Caco-2 (cell line): Measurements from ENCODE around the gene SLC20A1. TPM values are rescaled to one million over a fixed set of nuclear protein-coding genes. Genes with fewer than 3 reads are reported as not detected.
"Not testable (repeated sequence)": the region's sequence is repeated elsewhere in the genome, so short reads cannot be mapped to it uniquely, and the experiment has no call there.

Experiments
- BruUV-seq: library from RNA; stranded (reverse); fragments of 400-500 nt; replicated peaks from 2 replicates; lab custom pipeline; 2021; lab: Mats Ljungman, UMichigan
- CTCF ChIA-PET: fragments of 300-600 bp; sonication (Branson Sonifier 250); formaldehyde crosslinking; loops from one replicate; lab custom pipeline; 2022; ENCODE audit warnings: antibody characterized with exemption; lab: Charles Lee
- POLR2A ChIA-PET: fragments of 300-600 bp; sonication (Branson Sonifier 250); formaldehyde crosslinking; loops from one replicate; lab custom pipeline; 2022; ENCODE audit warnings: antibody characterized with exemption; lab: Charles Lee
- DNase-seq, 2 experiments: peaks; one replicate each; pipeline versions ENCODE4 v3.0.0 to v3.0.0-alpha.2; 2020 to 2022
- H3K27me3 ChIP-seq: replicated peaks from 2 replicates; pipeline ENCODE4 v1.6.0; 2011; ENCODE audit warnings: low read length; ENCODE audit not compliant: control insufficient read depth, insufficient read depth
- H3K36me3 ChIP-seq: 2 replicates; pipeline ENCODE4 v1.5.1; 2011; ENCODE audit warnings: low read length; ENCODE audit not compliant: control insufficient read depth, insufficient read depth
- H3K4me1 ChIP-seq: fragments of 250-450 bp; sonication (Bioruptor Pico); 2 replicates; pipeline ENCODE4 v1.5.1; 2020; ENCODE audit warnings: mild to moderate bottlenecking
- H3K4me3 ChIP-seq: 2 replicates; pipeline ENCODE4 v1.5.1; 2011; ENCODE audit warnings: low read depth, mild to moderate bottlenecking, control low read depth, low read length
- H3K9me3 ChIP-seq: fragments of 250-450 bp; sonication (Bioruptor Pico); 2 replicates; pipeline ENCODE4 v1.5.1; 2020; ENCODE audit warnings: mild to moderate bottlenecking, moderate library complexity
- H3K27ac Mint-ChIP-seq: one replicate; pipeline ENCODE4 v1.8.0; 2022; ENCODE audit warnings: mixed read lengths; ENCODE audit not compliant: unreplicated experiment
- H3K27me3 Mint-ChIP-seq: one replicate; pipeline ENCODE4 v1.8.0; 2022; ENCODE audit warnings: mixed read lengths; ENCODE audit not compliant: insufficient read depth, unreplicated experiment
- H3K36me3 Mint-ChIP-seq: one replicate; pipeline ENCODE4 v1.8.0; 2022; ENCODE audit warnings: mild to moderate bottlenecking, mixed read lengths; ENCODE audit not compliant: insufficient read depth, unreplicated experiment
- H3K4me1 Mint-ChIP-seq: one replicate; pipeline ENCODE4 v1.8.0; 2022; ENCODE audit warnings: low read depth, mixed read lengths; ENCODE audit not compliant: unreplicated experiment
- H3K4me3 Mint-ChIP-seq: one replicate; pipeline ENCODE4 v1.8.0; 2022; ENCODE audit warnings: mild to moderate bottlenecking, moderate library complexity, mixed read lengths; ENCODE audit not compliant: unreplicated experiment
- H3K9me3 Mint-ChIP-seq: one replicate; pipeline ENCODE4 v1.8.0; 2022; ENCODE audit warnings: mixed read lengths; ENCODE audit not compliant: unreplicated experiment
- CTCF ChIP-seq, 2 experiments: fragments of 200-600 bp in 1 of 2; IDR thresholded peaks; 1 replicate in 1 of 2; 2 replicates in 1 of 2; pipeline versions ENCODE4 v1.5.1 to v1.8.0; 2011 to 2022; ENCODE audit warnings: antibody characterized with exemption in 1 of 2, control low read depth in 1 of 2, inconsistent platforms in 1 of 2, low read depth in 1 of 2, low read length in 1 of 2, mild to moderate bottlenecking in 1 of 2, moderate library complexity in 1 of 2; ENCODE audit not compliant: insufficient read depth in 1 of 2, severe bottlenecking in 1 of 2, unreplicated experiment in 1 of 2
- intact Hi-C: fragments of 100-400 bp; cut with micrococcal nuclease; formaldehyde crosslinking; loops from one replicate; pipeline ENCODE4 v1.10.0; 2022; ENCODE audit not compliant: unreplicated experiment
- total RNA-seq: library from RNA; stranded (reverse); gene quantifications from 2 replicates; pipeline ENCODE4 v1.2.3, GENCODE V29; 2022

SLC20A1 gene
- total RNA-seq, 1 experiment from 2014 or later: 91.1 TPM

- no peaks in the 10 kb centered on the region for H3K27me3 Mint-ChIP-seq
- no peaks in the 10 kb centered on the region for H3K9me3 Mint-ChIP-seq
- no peak for TF ChIP-seq CTCF (IDR thresholded peaks at IDR 0.05; ENCODE audit: insufficient read depth in 1 of 2, low read depth in 1 of 2, low read length in 1 of 2, severe bottlenecking in 1 of 2, unreplicated experiment in 1 of 2)
- peaks cover 7% of the 10 kb centered on the region for H3K4me1 Mint-ChIP-seq
- H3K4me3 ChIP-seq: no peak overlapping the region
- no peaks in the 10 kb centered on the region for H3K36me3 ChIP-seq
- ChIA-PET CTCF (interaction anchor here (1.1 kb wide), 1 partner anchor 14 kb away, joined by 3 read pairs; no protein-coding TSS in a partner anchor), POLR2A (no interaction called here)
- H3K4me1 ChIP-seq: no peaks in the 10 kb centered on the region
- no peak for DNase-seq
- BruUV-seq: no TSS peak
- intact Hi-C loops: no loop called here
- H3K27me3 ChIP-seq: no peaks in the 10 kb centered on the region
- no peak overlapping the region for H3K27ac Mint-ChIP-seq
- no peak overlapping the region for H3K4me3 Mint-ChIP-seq
- no peaks in the 10 kb centered on the region for H3K9me3 ChIP-seq
- no peaks in the 10 kb centered on the region for H3K36me3 Mint-ChIP-seq
Measured at GRCh38 chr2:112614201-112614840, 31.4 kb upstream of the SLC20A1 start.

- POLR2A ChIA-PET: no interaction called here
- DNase-seq: no peak
- Histone ChIP-seq H3K36me3 (no peaks in the 10 kb centered on the region), H3K27me3 (no peaks in the 10 kb centered on the region), H3K4me3 (no peak overlapping the region), H3K4me1 (no peaks in the 10 kb centered on the region), H3K9me3 (no peaks in the 10 kb centered on the region)
- no TSS peak for BruUV-seq
- intact Hi-C loops: no loop called here
- no peak for TF ChIP-seq CTCF (IDR thresholded peaks at IDR 0.05; ENCODE audit: insufficient read depth in 1 of 2, low read depth in 1 of 2, low read length in 1 of 2, severe bottlenecking in 1 of 2, unreplicated experiment in 1 of 2)
- Mint-ChIP-seq H3K4me1 (peaks cover 7% of the 10 kb centered on the region), H3K4me3 (no peak overlapping the region), H3K36me3 (no peaks in the 10 kb centered on the region), H3K9me3 (no peaks in the 10 kb centered on the region), H3K27me3 (no peaks in the 10 kb centered on the region), H3K27ac (no peak overlapping the region)
- CTCF ChIA-PET: interaction anchor here (1.1 kb wide), 1 partner anchor 15 kb away, joined by 3 read pairs; no protein-coding TSS in a partner anchor
Measured at GRCh38 chr2:112615051-112615450, 30.7 kb upstream of the SLC20A1 start.

GRCh38 chr2:112615798-112616197 is 29.9 kb upstream of the SLC20A1 start:
- H3K36me3 ChIP-seq, intact Hi-C loops, H3K36me3 Mint-ChIP-seq, H3K4me3 Mint-ChIP-seq, H3K9me3 Mint-ChIP-seq, DNase-seq, H3K4me3 ChIP-seq, CTCF ChIA-PET, H3K9me3 ChIP-seq, BruUV-seq, H3K4me1 ChIP-seq, H3K27me3 ChIP-seq, H3K27me3 Mint-ChIP-seq, POLR2A ChIA-PET, H3K27ac Mint-ChIP-seq, H3K4me1 Mint-ChIP-seq: not testable (repeated sequence)
